ENCODE data around the gene FGR.

Gene FGR

DNA sequence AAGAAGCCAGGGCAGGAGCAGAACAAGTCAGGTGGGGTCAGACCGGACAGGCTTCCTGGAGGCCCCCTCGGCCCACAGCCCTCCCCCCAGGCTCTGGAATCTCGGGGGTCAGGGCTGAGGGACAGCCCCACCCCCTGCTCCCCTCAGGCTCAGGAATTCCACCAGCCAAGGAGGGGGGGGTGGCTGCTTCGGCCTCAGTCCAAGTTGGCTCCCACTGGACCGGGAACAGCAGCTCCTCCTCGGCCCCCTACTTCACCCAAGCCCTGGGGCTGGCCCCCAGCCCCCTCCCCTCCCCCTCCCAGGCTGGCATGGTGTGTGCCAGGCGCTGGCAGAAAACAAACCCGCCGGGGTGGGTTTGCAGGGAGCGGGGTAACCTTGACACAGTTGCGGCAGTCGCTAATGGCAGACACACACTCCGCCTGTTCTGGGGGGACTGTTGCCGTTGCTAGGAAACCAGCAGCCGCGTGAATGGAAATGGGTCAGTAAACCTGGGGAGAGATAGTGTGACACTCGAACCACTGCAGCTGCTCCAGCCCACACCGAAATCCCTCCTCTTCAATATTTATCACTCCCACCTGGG is 63.5 kb downstream of the FGR start:
- DNase-seq = no peak
- H3K27me3 Mint-ChIP-seq = no peaks in the 10 kb centered on the region
- ATAC-seq = no peak
- H3K27ac Mint-ChIP-seq = no peak overlapping the region
- H3K36me3 Mint-ChIP-seq (ENCODE audit: low read depth) = no peaks in the 10 kb centered on the region
- peaks cover 24% of the 10 kb centered on the region for H3K4me1 Mint-ChIP-seq
- no peak overlapping the region for H3K4me3 Mint-ChIP-seq
- H3K9me3 Mint-ChIP-seq = no peaks in the 10 kb centered on the region

DNA sequence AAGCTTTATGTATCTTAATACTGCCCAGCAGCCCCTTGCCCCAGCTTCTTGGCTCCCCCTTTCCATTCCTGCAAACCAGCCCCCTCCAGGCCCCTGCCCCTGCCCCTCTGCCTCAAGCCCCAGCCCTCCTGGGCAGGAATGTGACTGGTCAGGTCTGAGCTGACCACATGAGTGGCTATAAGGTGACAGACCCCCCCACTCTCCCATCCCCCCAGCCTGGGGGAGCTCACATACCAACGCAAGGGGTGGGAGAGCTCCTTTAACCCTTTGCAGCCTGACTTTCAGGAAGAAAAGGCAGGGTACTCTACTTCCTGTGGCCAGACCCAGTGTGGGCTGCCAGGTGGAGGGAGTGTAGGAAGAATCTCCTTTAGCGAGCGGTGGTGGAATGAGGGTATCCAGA is 64.2 kb downstream of the FGR start:
- Mint-ChIP-seq H3K9me3 (no peaks in the 10 kb centered on the region), H3K27me3 (no peaks in the 10 kb centered on the region), H3K4me1 (peaks cover 22% of the 10 kb centered on the region)

DNA sequence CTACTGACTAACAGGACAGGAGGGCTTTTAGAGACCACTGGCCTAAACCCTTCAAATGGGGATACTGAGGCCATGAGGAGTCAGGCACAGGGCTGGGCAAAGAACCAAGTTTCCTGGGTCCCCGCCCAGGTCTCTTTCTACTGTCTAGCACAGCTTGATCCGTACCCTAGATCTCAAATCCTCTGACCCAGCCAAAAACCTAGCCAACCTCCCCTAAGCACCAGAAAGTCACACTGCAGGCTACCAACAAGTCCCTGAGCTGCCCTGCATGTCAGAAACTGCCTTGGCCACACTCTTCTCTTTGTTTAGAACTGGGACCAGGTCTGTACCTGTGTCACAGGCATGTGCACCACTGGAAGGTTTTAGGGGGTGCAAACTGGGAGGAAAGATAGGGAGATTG is 64.6 kb downstream of the FGR start:
- Mint-ChIP-seq H3K27me3 (no peaks in the 10 kb centered on the region), H3K36me3 (ENCODE audit: low read depth) (no peaks in the 10 kb centered on the region), H3K4me1 (peaks cover 22% of the 10 kb centered on the region), H3K27ac (no peak overlapping the region), H3K9me3 (no peaks in the 10 kb centered on the region), H3K4me3 (no peak overlapping the region)
- ATAC-seq = no peak
- no peak for DNase-seq

More for the DNA sequence above, 64.2 kb downstream of the FGR start:
- H3K36me3 Mint-ChIP-seq (ENCODE audit: low read depth) = no peaks in the 10 kb centered on the region
- no peak overlapping the region for H3K4me3 Mint-ChIP-seq
- DNase-seq (no peak), ATAC-seq (no peak)
- no peak overlapping the region for H3K27ac Mint-ChIP-seq

DNA sequence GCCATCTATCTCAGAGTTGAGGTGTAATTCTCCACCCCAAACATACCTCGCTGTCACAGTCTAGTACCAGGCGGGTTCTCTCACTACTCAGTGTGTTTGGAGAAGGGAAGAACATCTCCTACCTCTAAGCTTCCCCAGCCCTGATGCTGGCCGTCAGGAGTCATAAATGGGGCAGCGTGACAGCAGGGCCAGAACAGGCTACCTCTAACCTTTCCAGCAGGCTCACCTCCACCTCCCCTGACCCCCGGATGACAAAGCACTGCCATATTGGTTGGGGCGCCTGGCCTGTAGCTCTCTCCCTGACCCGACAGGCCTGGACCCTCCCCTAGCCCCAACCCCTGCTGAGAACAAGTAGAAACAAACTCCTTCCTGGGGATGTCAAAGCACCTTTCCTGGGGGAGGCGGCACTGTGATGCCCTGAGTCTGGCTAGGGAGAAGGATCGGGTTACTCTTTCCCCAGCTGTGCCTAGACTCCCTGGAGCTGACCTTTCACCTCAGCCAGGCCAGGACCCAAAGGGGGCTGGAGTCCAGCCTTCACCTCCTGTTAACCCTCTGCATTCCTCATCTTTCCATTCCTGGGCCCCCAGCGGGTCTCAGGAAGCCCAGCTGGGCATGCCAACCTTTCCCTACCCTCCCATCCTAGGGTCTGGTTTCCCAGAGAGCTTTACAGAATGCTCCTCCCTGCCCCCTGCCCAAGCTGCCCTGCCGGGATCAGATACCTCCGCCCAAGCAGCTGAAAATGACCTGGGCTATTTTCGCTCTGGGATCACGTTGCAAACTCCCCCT is 65.3 kb downstream of the FGR start:
- peaks cover 22% of the 10 kb centered on the region for H3K4me1 Mint-ChIP-seq
- H3K36me3 Mint-ChIP-seq (ENCODE audit: low read depth) = no peaks in the 10 kb centered on the region
- no peak for DNase-seq
- H3K9me3 Mint-ChIP-seq = no peaks in the 10 kb centered on the region
- no peaks in the 10 kb centered on the region for H3K27me3 Mint-ChIP-seq
- no peak for ATAC-seq
- no peak overlapping the region for H3K4me3 Mint-ChIP-seq
- H3K27ac Mint-ChIP-seq = no peak overlapping the region

DNA sequence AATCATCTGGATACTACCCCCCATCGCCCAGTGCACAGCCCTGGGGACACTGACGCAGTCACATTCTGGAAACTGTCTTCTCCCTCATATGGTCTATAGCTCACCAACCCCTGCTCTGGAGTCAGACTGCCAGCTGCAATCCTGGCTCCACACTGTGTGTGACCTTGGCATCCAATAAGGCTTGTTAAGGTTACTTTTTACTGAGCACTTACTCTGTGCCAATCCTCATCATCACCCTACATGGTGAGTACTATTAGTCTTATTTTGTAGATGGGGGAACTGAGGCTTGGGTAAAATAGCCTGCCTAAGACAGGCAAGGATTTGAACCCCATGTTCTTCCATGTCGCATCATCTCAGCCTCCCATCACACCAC is 65.9 kb downstream of the FGR start:
- ATAC-seq (peak; percentile 8), DNase-seq (no peak)
- H3K27me3 Mint-ChIP-seq = no peaks in the 10 kb centered on the region
- H3K4me3 Mint-ChIP-seq = peak overlapping the region; percentile 22
- peaks cover 20% of the 10 kb centered on the region for H3K4me1 Mint-ChIP-seq
- no peaks in the 10 kb centered on the region for H3K9me3 Mint-ChIP-seq
- no peaks in the 10 kb centered on the region for H3K36me3 Mint-ChIP-seq (ENCODE audit: low read depth)
- H3K27ac Mint-ChIP-seq = no peak overlapping the region

DNA sequence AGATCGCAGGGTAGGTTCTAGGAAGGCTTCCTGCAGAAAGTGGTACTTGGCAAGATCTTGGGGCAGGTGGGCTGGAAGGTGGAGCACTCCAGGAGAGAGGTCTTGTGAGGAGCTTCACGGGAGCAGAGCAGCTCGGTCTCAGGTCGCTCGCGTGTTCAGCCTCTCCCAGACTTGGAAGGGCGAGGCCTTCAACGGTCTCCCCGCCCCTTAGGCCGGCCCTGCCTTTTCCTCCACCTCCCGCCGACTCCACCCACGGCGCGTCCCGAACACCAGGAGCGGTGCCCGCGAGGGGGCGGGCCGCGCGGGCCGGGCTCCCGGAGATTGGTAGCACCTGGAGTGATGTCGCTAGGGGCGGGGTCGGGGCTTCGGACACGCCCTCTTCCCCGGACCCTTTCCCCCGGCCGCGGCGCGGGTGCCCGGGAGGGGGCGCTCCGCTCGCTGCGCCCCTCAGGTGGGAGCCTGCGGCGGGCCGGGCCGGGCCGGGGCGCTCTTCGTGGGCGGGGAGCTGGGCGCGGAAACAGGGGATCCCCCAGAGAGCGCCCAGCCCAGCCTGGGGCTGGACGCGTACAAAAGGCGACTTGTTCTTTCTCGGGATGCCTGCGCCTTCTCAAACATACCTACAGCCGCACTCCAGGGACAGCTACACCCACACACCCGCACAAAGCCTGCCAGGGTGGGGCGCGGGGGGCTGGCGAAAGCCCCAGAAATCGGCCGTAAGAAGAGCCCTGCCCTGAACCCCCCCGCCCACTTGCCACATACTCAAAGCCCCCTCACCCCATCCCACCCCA is 66.5 kb downstream of the FGR start:
- H3K27ac Mint-ChIP-seq = peak overlapping the region; percentile 65
- peak overlapping the region; percentile 70 for H3K4me3 Mint-ChIP-seq
- no peaks in the 10 kb centered on the region for H3K36me3 Mint-ChIP-seq (ENCODE audit: low read depth)
- ATAC-seq (peak; percentile 93), DNase-seq (peak; percentile 94)
- no peaks in the 10 kb centered on the region for H3K9me3 Mint-ChIP-seq
- H3K27me3 Mint-ChIP-seq = no peaks in the 10 kb centered on the region
- peaks cover 21% of the 10 kb centered on the region for H3K4me1 Mint-ChIP-seq

DNA sequence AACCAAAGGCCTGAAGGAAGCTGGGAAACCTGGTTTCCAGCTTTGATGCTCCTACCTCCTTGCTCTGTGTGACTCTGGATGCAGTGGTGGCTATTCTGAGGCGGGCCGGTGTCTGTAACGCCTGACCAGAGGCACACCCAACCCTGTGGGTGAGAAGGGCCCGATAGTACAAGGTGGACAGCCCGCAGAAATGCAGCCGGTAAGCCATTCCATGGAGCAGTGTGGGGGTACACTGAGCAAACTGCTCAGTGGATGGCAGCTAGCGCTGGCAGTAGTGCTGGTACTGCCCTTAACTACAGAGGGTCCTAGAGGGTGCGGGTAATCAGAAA is 67.0 kb downstream of the FGR start:
- ATAC-seq (no peak), DNase-seq (no peak)
- peak overlapping the region; percentile 65 for H3K27ac Mint-ChIP-seq
- peaks cover 23% of the 10 kb centered on the region for H3K4me1 Mint-ChIP-seq
- H3K27me3 Mint-ChIP-seq = no peaks in the 10 kb centered on the region
- H3K36me3 Mint-ChIP-seq (ENCODE audit: low read depth) = no peaks in the 10 kb centered on the region
- no peaks in the 10 kb centered on the region for H3K9me3 Mint-ChIP-seq
- H3K4me3 Mint-ChIP-seq = peak overlapping the region; percentile 70

DNA sequence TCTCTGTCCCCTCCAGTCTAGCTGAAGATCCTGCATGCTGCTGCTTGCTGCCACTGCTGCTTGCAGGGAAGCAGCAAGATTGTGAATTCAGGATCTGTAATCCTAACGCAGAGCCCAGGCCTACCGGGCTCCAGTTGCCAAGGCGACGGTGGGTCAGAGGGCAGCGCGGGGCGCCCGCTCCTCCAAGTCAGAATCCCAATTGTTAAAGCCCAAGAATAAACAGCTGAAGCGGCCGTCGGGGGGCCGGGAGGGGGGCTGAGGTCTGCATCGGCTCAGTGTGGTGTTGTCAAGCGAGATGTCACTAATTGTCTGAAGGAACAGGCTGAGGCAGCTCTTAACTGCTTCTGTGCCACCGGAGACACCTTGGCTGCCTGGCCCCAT is 67.8 kb downstream of the FGR start:
- DNase-seq (no peak), ATAC-seq (no peak)
- Mint-ChIP-seq H3K9me3 (no peaks in the 10 kb centered on the region), H3K4me3 (no peak overlapping the region), H3K4me1 (peaks cover 24% of the 10 kb centered on the region), H3K27ac (no peak overlapping the region), H3K36me3 (ENCODE audit: low read depth) (no peaks in the 10 kb centered on the region), H3K27me3 (no peaks in the 10 kb centered on the region)

DNA sequence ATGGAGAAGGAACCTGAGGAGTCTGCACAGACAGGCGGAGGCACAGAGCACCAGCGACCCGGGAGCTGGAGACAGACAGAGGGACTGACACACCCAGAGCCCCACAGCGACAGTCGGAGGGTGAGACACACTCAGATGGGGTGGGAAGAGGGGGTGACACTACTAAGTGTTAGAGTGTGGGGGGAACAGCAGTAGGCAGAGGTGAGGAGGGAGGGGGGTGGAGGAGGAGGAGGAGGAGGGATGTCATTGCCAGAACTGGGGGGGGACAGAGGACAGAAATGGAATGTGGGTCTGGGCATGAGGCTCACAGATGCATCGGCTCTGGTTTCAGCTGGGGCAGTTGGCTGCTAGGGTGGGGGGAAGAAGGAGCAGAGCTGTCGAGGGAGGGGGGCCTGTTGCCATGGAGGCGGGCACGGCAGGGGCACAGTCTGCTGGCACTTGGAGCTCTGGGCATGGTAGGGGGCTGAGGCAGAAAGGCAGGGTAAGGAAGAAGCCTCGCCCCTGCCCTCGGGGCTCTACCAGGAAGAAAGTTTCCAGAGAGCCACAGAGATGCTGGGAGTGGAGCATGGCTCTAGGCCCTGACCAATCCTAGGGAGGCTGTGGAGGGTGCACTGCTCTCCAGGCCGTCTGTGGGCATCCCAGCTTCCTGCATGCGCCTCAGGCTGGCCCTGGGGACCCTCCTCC is 68.4 kb downstream of the FGR start:
- Mint-ChIP-seq H3K27me3 (no peaks in the 10 kb centered on the region), H3K27ac (no peak overlapping the region), H3K4me1 (peaks cover 25% of the 10 kb centered on the region), H3K9me3 (no peaks in the 10 kb centered on the region), H3K36me3 (ENCODE audit: low read depth) (no peaks in the 10 kb centered on the region), H3K4me3 (no peak overlapping the region)
- DNase-seq (no peak), ATAC-seq (no peak)

DNA sequence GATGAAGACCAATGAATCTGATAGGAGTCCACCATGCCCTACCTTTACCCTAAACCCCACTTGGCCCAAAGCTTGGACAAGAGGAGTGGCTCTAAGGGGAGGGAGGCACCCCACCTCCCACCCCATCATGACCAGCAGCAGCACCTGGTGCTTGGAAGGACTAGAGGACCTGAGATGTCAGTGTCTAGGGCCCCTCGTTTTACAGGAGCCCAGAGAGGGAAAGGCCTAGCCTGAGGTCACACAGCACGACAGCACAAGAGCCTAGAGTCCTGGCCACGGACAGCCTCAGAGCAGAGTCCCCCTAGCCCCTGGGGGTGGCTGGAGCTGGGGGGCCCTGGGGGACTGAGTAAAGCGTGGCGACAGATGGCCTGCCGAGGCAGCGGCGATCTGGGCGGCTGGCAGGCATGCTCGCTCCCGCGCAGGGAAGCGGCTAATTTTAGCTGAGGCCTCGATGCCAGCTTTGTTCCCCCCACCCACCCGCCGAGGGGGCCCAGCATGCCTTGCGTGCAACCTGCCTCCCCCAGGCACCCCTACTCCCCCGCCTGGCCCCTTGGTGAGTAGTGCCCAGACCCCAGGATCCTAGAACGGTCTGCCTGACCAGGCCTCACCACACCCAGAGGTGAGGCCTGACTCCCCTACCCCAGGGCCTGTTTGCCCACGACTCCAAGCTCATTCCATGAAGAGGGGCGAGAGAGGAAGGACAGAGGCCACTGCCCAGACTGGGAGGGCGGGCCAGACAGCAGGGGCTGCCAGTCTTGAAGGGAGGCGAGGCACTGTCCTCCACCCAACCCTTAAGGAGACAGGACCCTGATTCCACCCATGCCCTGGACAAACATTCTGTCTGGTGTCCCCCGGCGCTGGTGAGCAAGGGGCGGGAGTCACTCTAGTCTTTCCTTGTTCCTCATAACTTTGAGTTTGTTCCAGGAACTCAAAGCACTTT is 70.0 kb downstream of the FGR start:
- Mint-ChIP-seq H3K27me3 (no peaks in the 10 kb centered on the region), H3K36me3 (ENCODE audit: low read depth) (no peaks in the 10 kb centered on the region), H3K27ac (no peak overlapping the region), H3K4me1 (peaks cover 26% of the 10 kb centered on the region), H3K4me3 (no peak overlapping the region), H3K9me3 (no peaks in the 10 kb centered on the region)
- DNase-seq (no peak), ATAC-seq (no peak)

DNA sequence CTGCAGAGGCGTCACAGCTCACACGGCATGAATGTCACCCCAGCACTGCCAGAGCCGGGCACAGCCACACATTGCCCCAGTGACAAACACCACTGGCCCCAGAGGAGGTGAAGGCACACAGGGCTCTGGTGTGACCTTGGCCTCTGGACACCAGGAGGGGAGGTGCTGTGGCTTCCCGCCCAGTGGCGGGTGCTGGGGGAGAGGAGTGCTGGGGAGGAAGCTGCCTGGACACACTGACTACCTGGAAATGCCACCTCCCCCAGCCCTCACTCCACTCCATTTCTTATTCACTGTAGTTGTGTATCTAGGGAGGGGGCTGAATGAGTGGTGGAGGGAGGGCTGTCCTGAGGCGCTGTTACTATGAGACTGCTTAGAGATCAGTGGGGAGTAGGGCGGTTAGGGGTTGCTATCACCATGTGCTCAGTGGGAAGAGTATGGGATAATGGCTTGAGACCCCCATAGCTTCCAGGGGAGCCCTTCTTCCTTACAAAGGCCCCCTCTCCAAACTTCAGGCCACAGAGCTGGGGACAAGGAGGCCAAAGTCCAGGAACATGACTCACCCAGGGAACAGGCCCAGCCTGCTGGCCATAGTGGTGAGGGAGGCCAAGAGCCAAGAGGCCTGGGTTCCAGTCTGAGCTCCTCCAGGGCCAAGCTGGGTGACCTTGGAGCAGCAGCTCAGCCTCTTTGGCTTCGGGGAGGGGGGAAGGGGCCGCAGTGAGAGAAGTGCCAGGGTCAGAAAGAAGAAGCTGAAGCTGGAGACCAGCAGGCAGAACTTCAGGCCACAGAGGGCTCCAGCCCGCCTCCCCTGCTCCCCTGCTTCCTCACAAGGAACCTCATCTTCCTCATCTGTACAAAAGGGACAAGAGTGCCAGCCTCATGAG is 71.2 kb downstream of the FGR start:
- Mint-ChIP-seq H3K9me3 (no peaks in the 10 kb centered on the region), H3K27me3 (no peaks in the 10 kb centered on the region), H3K4me1 (peaks cover 21% of the 10 kb centered on the region), H3K36me3 (ENCODE audit: low read depth) (no peaks in the 10 kb centered on the region), H3K27ac (no peak overlapping the region), H3K4me3 (no peak overlapping the region)
- ATAC-seq = no peak
- no peak for DNase-seq

DNA sequence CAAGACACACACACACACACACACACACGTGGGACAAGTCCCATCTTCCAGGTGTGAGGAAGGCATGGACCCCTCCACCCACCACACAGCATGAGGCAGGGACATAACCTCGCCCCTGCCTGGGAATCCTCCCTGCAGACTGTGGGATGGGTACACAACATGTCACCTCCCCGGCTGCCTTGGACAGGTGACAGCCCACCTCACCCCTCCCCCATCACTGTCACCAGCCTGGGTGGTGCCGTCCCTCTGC is 71.7 kb downstream of the FGR start:
- no peaks in the 10 kb centered on the region for H3K9me3 Mint-ChIP-seq
- no peak for ATAC-seq
- H3K27ac Mint-ChIP-seq = no peak overlapping the region
- peaks cover 21% of the 10 kb centered on the region for H3K4me1 Mint-ChIP-seq
- no peak overlapping the region for H3K4me3 Mint-ChIP-seq
- H3K27me3 Mint-ChIP-seq = no peaks in the 10 kb centered on the region
- H3K36me3 Mint-ChIP-seq (ENCODE audit: low read depth) = no peaks in the 10 kb centered on the region
- no peak for DNase-seq

DNA sequence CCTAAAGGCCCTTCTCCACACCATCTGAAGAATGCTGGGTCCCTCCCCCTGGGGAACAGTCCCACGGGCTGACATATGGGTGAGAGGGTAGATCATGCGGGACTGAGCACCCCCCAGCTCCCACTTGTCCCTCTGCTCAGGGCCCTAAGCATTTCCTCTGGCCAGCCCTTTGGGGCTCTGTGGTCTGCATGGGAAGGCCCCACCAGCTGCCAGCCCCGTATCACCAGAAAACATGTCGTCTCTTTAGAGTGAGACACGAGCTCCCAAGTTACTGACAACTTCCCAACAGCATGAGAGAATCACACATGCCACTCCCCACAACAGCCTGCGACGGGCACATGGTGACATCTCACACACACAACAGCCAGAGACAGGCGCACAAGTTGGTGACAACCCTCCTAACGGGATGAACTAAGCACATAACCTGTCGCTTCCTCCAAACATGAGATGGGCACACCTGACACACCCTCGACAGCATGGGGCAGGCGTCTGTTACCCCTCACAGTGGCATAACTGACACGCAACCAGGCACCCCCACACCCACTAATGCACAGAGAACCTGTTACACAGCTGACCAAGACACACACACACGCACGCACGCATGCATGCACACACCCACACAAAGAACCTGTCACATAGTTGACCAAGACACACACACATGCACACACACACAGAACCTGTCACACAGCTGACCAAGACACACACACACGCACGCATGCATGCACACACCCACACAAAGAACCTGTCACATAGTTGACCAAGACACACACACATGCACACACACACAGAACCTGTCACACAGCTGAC is 72.2 kb downstream of the FGR start:
- no peak for DNase-seq
- H3K27ac Mint-ChIP-seq = no peak overlapping the region

More for the DNA sequence above, 72.2 kb downstream of the FGR start:
- Mint-ChIP-seq H3K27me3 (no peaks in the 10 kb centered on the region), H3K4me3 (no peak overlapping the region), H3K36me3 (ENCODE audit: low read depth) (no peaks in the 10 kb centered on the region), H3K9me3 (no peaks in the 10 kb centered on the region), H3K4me1 (peaks cover 17% of the 10 kb centered on the region)
- no peak for ATAC-seq
